Right cardiac atrium (tissue), 5 donors: ENCODE results near the gene PRKCH. TPM values are rescaled to one million over a fixed set of nuclear protein-coding genes. Genes with fewer than 3 reads are reported as not detected.

Experiments used
- ATAC-seq, 2 donors: fragments of 200-7000 bp; cut with Tn5 transposase; one replicate each; pipeline versions ENCODE4 v1.8.0 to v1.9.1; 2020; ENCODE audit warnings: moderate library complexity in 2 of 2, mild to moderate bottlenecking in 1 of 2
- DNase-seq, 3 donors: peaks; one replicate each; pipeline ENCODE4 v3.0.0-alpha.2; 2020
- H3K27ac ChIP-seq: one replicate; pipeline ENCODE4 v1.5.1; 2013; ENCODE audit warnings: mild to moderate bottlenecking, low read length, control low read depth, moderate library complexity
- H3K27me3 ChIP-seq: one replicate; pipeline ENCODE4 v1.6.1; 2013; ENCODE audit not compliant: control insufficient read depth, insufficient read depth
- H3K4me1 ChIP-seq: one replicate; pipeline ENCODE4 v1.6.1; 2013; ENCODE audit warnings: low read length; ENCODE audit not compliant: control insufficient read depth, insufficient read depth
- H3K4me3 ChIP-seq: one replicate; pipeline ENCODE4 v1.5.1; 2013; ENCODE audit warnings: low read length, control low read depth
- H3K9me3 ChIP-seq: one replicate; pipeline ENCODE4 v1.6.1; 2013; ENCODE audit warnings: low read length; ENCODE audit not compliant: control insufficient read depth
- WGBS: extraction: QIAGEN DNeasy Blood & Tissue Kit; methylation state at CpG from one replicate; pipeline ENCODE4 v1.1.7; 2013; 5-methylcytosine and 5-hydroxymethylcytosine counted together
- intact Hi-C, 4 donors: fragments of 100-400 bp; cut with DNase I; formaldehyde crosslinking; loops; one replicate each; pipeline versions ENCODE4 v1.11.0 to v1.14.0; 2022 to 2023
- polyA plus RNA-seq: library from polyadenylated mRNA; stranded (reverse); fragments of 200-250 nt; gene quantifications from one replicate; pipeline ENCODE4 v1.2.3, GENCODE V29; 2013
- total RNA-seq, 4 donors: library from RNA; stranded (reverse); fragmentation: NEBNext Ultra II Directional; extraction: Animal tissue kit (Norgen Biotek cat#: 25700); gene quantifications; one replicate each; pipeline ENCODE4 v1.2.1, GENCODE V29; 2021
- donor health status: healthy with polysubstance abuse.
- donor health status: DM: no; HTN: yes; CAD: no.
- donor health status: DM: no; HTN: no; CAD: no.
- donor health status: DM: no; HTN: yes; CAD: no; lungs with severe emphysema.
- donor health status: DM: yes; HTN: yes; CAD: no.

PRKCH gene
- total and polyA plus RNA-seq, 5 donors = 11.9 to 31.3 (median 26.6) TPM

DNA sequence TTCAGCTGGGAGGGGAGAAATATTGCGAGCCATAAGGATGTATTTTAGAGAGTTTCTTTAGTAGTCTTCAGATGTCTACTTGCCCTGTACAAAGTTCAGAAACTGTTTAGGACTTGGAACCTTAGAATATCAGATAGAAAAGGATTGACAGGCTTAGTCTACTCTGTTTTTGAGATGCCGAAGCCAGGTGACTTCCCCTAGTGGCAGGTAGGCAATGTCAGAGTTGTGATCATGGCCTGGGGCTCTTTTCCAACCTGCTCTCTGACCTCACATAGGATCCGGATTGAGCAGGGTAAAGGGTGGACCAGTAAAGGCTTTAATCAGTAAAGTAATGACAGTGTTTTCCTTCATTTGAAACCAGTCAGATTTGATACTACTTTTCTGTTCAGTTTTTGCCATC, 59.6 kb downstream of the PRKCH start:
- Histone ChIP-seq H3K27ac (no peak overlapping the region), H3K9me3 (no peaks in the 10 kb centered on the region), H3K4me1 (peaks cover 4% of the 10 kb centered on the region), H3K27me3 (no peaks in the 10 kb centered on the region), H3K4me3 (no peak overlapping the region)
- 86% methylated on average over 3 of the region's 3 CpGs for WGBS
- DNase-seq = no peak
- ATAC-seq = no peak
- intact Hi-C loops = no loop called here

DNA sequence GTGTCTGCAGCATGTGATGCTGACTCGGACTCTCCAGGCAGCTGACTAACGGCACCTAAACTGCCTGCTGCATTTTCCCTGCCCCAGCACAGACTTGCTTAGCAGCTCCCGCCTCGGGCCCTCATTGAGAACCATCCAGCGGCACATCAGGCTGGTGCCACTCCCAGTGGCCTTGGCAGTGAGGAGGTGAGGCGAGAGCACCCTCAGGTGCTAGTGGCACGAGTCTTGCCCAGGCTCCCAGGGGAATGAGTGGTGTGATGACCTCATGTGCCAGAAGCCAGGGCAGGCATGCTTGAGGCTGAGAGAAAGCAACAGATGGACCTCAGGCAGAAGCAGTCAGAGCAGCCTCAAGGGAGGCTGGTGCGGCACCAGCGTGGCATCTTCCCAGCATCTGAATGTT, 60.2 kb downstream of the PRKCH start:
- peak in 2 of 3 donors; percentile 47 to 51 for DNase-seq
- Histone ChIP-seq H3K4me3 (no peak overlapping the region), H3K4me1 (peaks cover 4% of the 10 kb centered on the region), H3K27me3 (no peaks in the 10 kb centered on the region), H3K27ac (no peak overlapping the region), H3K9me3 (no peaks in the 10 kb centered on the region)
- ATAC-seq = peak in 1 of 2 donors; percentile 12
- WGBS = 80% methylated on average over 9 of the region's 9 CpGs
- intact Hi-C loops = no loop called here

- intact Hi-C loops = no loop called here
- no peak for ATAC-seq
- H3K27ac ChIP-seq = no peak overlapping the region
- 85% methylated on average over 2 of the region's 2 CpGs for WGBS
- H3K9me3 ChIP-seq = no peaks in the 10 kb centered on the region
- peaks cover 5% of the 10 kb centered on the region for H3K4me1 ChIP-seq
- no peak for DNase-seq
- H3K4me3 ChIP-seq = no peak overlapping the region
- no peaks in the 10 kb centered on the region for H3K27me3 ChIP-seq
Observed at GRCh38 chr14:61382842-61383241, 61.5 kb downstream of the PRKCH start.

DNA sequence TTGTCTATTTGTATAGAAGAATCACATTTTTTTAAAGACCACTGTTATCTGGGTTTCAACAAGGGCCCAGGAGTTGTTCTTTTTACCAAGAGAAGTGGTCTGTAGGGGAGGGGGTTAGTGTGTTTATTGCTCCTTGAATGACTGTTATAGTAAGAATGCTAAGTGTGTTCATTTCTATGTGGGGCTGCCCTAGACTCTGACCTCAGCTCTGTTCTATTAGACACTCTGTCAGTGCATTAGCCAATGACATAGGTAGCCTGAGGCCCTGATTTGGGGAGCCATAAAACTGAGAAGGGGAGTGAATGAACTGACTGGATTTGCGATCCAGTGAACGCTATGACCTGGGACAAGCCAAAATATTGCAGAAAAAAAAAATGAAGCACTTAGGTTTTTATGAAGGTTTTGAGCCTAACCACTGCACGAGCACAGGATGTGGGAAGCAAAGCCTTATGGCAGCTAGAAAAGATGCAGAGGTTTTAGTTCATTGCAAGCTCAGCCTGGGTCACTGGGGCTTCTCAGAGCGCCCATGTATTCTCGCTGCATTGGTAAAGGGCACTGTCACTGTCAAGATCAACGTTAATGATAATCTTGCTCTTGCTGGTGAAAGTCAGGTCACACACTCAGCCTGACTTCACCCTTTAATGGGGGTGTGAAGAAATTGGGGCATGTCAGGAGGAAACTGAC, 63.8 kb downstream of the PRKCH start:
- WGBS = 65% methylated on average over 6 of the region's 6 CpGs
- Histone ChIP-seq H3K4me1 (peaks cover 12% of the 10 kb centered on the region), H3K4me3 (no peak overlapping the region), H3K27ac (no peak overlapping the region), H3K27me3 (no peaks in the 10 kb centered on the region), H3K9me3 (no peaks in the 10 kb centered on the region)
- DNase-seq = no peak
- intact Hi-C loops = no loop called here
- no peak for ATAC-seq

- peak in 1 of 2 donors; percentile 55 for ATAC-seq
- Histone ChIP-seq H3K4me3 (no peak overlapping the region), H3K9me3 (no peaks in the 10 kb centered on the region), H3K27ac (peak overlapping the region; percentile 80), H3K4me1 (peaks cover 12% of the 10 kb centered on the region), H3K27me3 (no peaks in the 10 kb centered on the region)
- intact Hi-C loops = no loop called here
- DNase-seq = no peak
- WGBS = 62% methylated on average over 9 of the region's 9 CpGs
Observed at GRCh38 chr14:61386173-61386772, 64.9 kb downstream of the PRKCH start.

GRCh38 chr14:61387076-61387475, 65.7 kb downstream of the PRKCH start:
- H3K4me3 ChIP-seq = no peak overlapping the region
- peaks cover 12% of the 10 kb centered on the region for H3K4me1 ChIP-seq
- ATAC-seq = peak in 1 of 2 donors; percentile 27
- intact Hi-C loops = no loop called here
- WGBS = 79% methylated on average over 4 of the region's 4 CpGs
- no peaks in the 10 kb centered on the region for H3K27me3 ChIP-seq
- H3K27ac ChIP-seq = peak overlapping the region; percentile 22
- no peaks in the 10 kb centered on the region for H3K9me3 ChIP-seq
- DNase-seq = no peak

DNA sequence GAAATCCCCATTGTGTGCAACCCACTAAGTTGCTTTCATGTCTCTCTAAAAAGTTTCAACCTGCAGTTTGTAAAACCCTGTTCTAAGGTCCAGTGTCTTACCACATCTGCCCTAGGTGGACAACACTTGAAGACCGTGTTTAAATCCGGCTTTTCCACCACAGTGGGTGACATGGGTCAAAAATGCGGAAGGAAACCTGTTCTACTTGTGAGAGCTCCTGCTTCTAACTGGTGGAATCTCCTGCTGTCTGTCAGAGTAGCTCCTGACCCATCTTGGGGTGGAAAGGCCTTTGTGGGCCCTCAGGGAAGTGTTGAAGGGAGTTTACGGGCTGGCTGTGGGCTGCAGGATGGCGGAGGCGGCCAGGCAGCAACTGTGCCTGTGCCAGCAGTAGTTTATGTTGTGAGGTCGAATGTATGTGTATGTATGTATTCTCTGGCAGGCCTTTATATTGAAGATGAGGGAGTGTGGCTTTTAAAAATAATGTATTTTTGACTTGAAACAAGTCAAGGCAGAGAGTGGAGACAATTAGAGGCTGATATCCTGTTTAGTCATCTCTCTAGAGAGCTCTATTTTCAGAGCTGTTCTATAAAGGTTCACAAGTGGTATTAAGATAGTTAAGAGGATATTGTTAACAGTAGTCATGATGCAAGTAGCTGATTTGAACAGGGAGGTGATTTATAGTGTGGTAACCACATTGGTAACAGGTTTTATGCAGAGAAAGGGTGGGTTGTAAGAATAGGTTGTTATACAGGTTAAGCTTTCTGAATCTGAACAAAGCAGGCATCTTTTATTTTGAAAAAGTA, 67.0 kb downstream of the PRKCH start:
- Histone ChIP-seq H3K27me3 (no peaks in the 10 kb centered on the region), H3K9me3 (no peaks in the 10 kb centered on the region), H3K4me3 (no peak overlapping the region), H3K27ac (peak overlapping the region; percentile 36), H3K4me1 (peaks cover 10% of the 10 kb centered on the region)
- intact Hi-C loops = no loop called here
- DNase-seq (no peak), ATAC-seq (peak; percentile 27 to 76)
- 69% methylated on average over 7 of the region's 7 CpGs for WGBS

- intact Hi-C loops = no loop called here
- peak in 1 of 2 donors; percentile 23 for ATAC-seq
- H3K4me1 ChIP-seq = peaks cover 10% of the 10 kb centered on the region
Observed at GRCh38 chr14:61388976-61389576, 67.7 kb downstream of the PRKCH start.

GRCh38 chr14:61391119-61391518, 69.7 kb downstream of the PRKCH start:
- Histone ChIP-seq H3K27me3 (no peaks in the 10 kb centered on the region), H3K9me3 (no peaks in the 10 kb centered on the region), H3K27ac (no peak overlapping the region), H3K4me1 (peaks cover 10% of the 10 kb centered on the region), H3K4me3 (no peak overlapping the region)
- intact Hi-C loops = no loop called here
- WGBS = 61% methylated on average over 3 of the region's 3 CpGs
- no peak for ATAC-seq
- DNase-seq = no peak

More at GRCh38 chr14:61388976-61389576, 67.7 kb downstream of the PRKCH start:
- Histone ChIP-seq H3K27me3 (no peaks in the 10 kb centered on the region), H3K4me3 (no peak overlapping the region), H3K27ac (no peak overlapping the region), H3K9me3 (no peaks in the 10 kb centered on the region)
- WGBS = 82% methylated on average over 5 of the region's 5 CpGs
- DNase-seq = peak in 1 of 3 donors; percentile 39

DNA sequence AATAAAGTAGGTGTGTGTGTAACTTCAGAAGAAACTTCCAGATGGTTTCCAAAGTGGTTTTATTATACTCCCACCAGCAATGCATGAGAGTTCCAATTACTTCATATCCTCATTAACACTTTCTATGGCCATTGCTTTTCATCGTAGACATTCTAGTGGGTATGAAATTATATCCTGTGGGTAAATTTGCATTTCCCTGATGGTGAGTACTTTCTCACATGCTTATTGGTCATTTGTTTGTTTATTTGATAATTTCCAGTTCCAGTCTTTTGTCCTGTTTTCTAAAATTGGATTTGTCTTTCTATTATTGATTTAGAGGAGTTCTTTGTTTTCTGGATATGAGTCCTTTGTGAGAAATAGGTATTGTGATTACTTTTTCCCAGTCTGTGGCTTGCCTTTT, 70.9 kb downstream of the PRKCH start:
- no peak for DNase-seq
- no peaks in the 10 kb centered on the region for H3K9me3 ChIP-seq
- no peak overlapping the region for H3K4me3 ChIP-seq
- no peak overlapping the region for H3K27ac ChIP-seq
- H3K4me1 ChIP-seq = peaks cover 10% of the 10 kb centered on the region
- 62% methylated on average over 1 of the region's 1 CpG for WGBS
- intact Hi-C loops = no loop called here
- no peaks in the 10 kb centered on the region for H3K27me3 ChIP-seq
- ATAC-seq = no peak

- Histone ChIP-seq H3K9me3 (no peaks in the 10 kb centered on the region), H3K4me1 (peaks cover 3% of the 10 kb centered on the region), H3K27ac (no peak overlapping the region), H3K27me3 (no peaks in the 10 kb centered on the region), H3K4me3 (no peak overlapping the region)
- 100% methylated on average over 1 of the region's 1 CpG for WGBS
- ATAC-seq (no peak), DNase-seq (no peak)
- intact Hi-C loops = no loop called here
Observed at GRCh38 chr14:61394542-61394941, 73.2 kb downstream of the PRKCH start.
